GM12878 (cell line): Measurements from ENCODE around the gene HTR6. TPM values are rescaled to one million over a fixed set of nuclear protein-coding genes. Genes with fewer than 3 reads are reported as not detected.

Source experiments
- CUX1 ChIP-seq: IDR thresholded peaks from 2 replicates; pipeline ENCODE4 v1.6.1; 2012; ENCODE audit warnings: improper control_type of control experiment, low read depth, low read length; ENCODE audit not compliant: insufficient replicate concordance
- ELK1 ChIP-seq: IDR thresholded peaks from 2 replicates; pipeline ENCODE4 v1.6.1; 2012; ENCODE audit warnings: low read depth, low read length, improper control_type of control experiment
- EP300 ChIP-seq, 2 experiments: fragments of 150-350 bp in 1 of 2; IDR thresholded peaks; 2 replicates each; pipeline ENCODE4 v1.6.1; 2011 to 2012; ENCODE audit warnings: low read depth in 2 of 2, low read length in 2 of 2, borderline replicate concordance in 1 of 2, improper control_type of control experiment in 1 of 2, inconsistent platforms in 1 of 2; ENCODE audit not compliant: control insufficient read depth in 1 of 2
- IKZF1 ChIP-seq: fragments of 450-650 bp; conservative IDR thresholded peaks from 2 replicates; pipeline ENCODE4 v1.6.1; 2017; ENCODE audit warnings: antibody characterized with exemption, mild to moderate bottlenecking
- IRF4 ChIP-seq: IDR thresholded peaks from 2 replicates; pipeline ENCODE4 v1.6.1; 2011; ENCODE audit warnings: low read depth, low read length
- NFIC ChIP-seq: IDR thresholded peaks from 2 replicates; pipeline ENCODE4 v1.6.1; 2012; ENCODE audit warnings: low read depth, mild to moderate bottlenecking, inconsistent platforms, low read length, moderate library complexity
- POLR2AphosphoS2 ChIP-seq: IDR thresholded peaks from 2 replicates; pipeline ENCODE4 v1.6.1; 2011; ENCODE audit warnings: low read depth, mild to moderate bottlenecking, low read length, improper control_type of control experiment, moderate library complexity
- RCOR1 ChIP-seq: conservative IDR thresholded peaks from 2 replicates; pipeline ENCODE4 v1.6.1; 2012; ENCODE audit warnings: low read depth, low read length, improper control_type of control experiment
- SMAD5 ChIP-seq: IDR thresholded peaks from 2 replicates; pipeline ENCODE4 v1.6.1; 2016; ENCODE audit warnings: antibody characterized with exemption, low read depth
- SRF ChIP-seq, 2 experiments: IDR thresholded peaks; 2 replicates each; pipeline ENCODE4 v1.6.1; 2011; ENCODE audit warnings: low read depth in 2 of 2, low read length in 2 of 2, mild to moderate bottlenecking in 1 of 2, moderate library complexity in 1 of 2
- polyA plus RNA-seq, 11 experiments: library from polyadenylated mRNA; depleted of rRNA in 4 of 11; unstranded in 6 of 11; stranded (reverse) in 5 of 11; fragments of >200 nt; fragmentation: Nextera tagmentation in 4 of 11; fragmentation: Illumina TruSeq in 1 of 11; extraction: Ambion mirVana in 4 of 11; extraction: Trizol in 1 of 11; gene quantifications; 1 replicate in 1 of 11; 2 replicates in 10 of 11; pipeline versions ENCODE4 v1.2.1 to v1.2.3, GENCODE V29; 2011 to 2016; ENCODE audit warnings: inconsistent platforms in 2 of 11, missing spikeins in 2 of 11, low read depth in 1 of 11
- total RNA-seq, 4 experiments: library from RNA; depleted of rRNA in 3 of 4; stranded (reverse); fragments of >200 nt in 3 of 4; fragmentation: Illumina TruSeq in 1 of 4; extraction: Trizol in 1 of 4; gene quantifications; 2 replicates each; pipeline versions ENCODE4 v1.2.1 to v1.2.3, GENCODE V29; 2013 to 2021
- TF ChIP-seq, protein P1 (sequence below): fragments of 450-650 bp; formaldehyde crosslinking; IDR thresholded peaks from 2 replicates; pipeline ENCODE4 v1.4.0; 2022; ENCODE audit warnings: mild to moderate bottlenecking, moderate library complexity
- TF ChIP-seq, protein P2 (sequence below): fragments of 450-650 bp; IDR thresholded peaks from 2 replicates; pipeline ENCODE4 v1.6.1; 2016; ENCODE audit warnings: mild to moderate bottlenecking
- TF ChIP-seq, protein P3 (sequence below): fragments of 450-650 bp; IDR thresholded peaks from 2 replicates; pipeline ENCODE4 v1.6.1; 2017; ENCODE audit warnings: mild to moderate bottlenecking, moderate library complexity

The HTR6 gene
- total and polyA plus RNA-seq, 10 of the 15 experiments (the other 5 are each of a cell fraction or from before 2014, with no cell fraction given) = 0.03 to 5.3 (median 1.7) TPM; not detected in 2

GRCh38 chr1:19656780-19657466, 7.8 kb upstream of the HTR6 start (continued):
- TF ChIP-seq CUX1 (no peak), POLR2AphosphoS2 (no peak), SMAD5 (no peak), SRF (IDR thresholded peaks at IDR 0.05; ENCODE audit: low read depth in 2 of 2, low read length in 2 of 2) (no peak), EP300 (IDR thresholded peaks at IDR 0.05; ENCODE audit: borderline replicate concordance in 1 of 2, control insufficient read depth in 1 of 2, low read depth in 2 of 2, low read length in 2 of 2) (no peak), IRF4 (no peak), NFIC (no peak), IKZF1 (no peak), ELK1 (no peak), RCOR1 (no peak)
- TF ChIP-seq, protein P1, sequence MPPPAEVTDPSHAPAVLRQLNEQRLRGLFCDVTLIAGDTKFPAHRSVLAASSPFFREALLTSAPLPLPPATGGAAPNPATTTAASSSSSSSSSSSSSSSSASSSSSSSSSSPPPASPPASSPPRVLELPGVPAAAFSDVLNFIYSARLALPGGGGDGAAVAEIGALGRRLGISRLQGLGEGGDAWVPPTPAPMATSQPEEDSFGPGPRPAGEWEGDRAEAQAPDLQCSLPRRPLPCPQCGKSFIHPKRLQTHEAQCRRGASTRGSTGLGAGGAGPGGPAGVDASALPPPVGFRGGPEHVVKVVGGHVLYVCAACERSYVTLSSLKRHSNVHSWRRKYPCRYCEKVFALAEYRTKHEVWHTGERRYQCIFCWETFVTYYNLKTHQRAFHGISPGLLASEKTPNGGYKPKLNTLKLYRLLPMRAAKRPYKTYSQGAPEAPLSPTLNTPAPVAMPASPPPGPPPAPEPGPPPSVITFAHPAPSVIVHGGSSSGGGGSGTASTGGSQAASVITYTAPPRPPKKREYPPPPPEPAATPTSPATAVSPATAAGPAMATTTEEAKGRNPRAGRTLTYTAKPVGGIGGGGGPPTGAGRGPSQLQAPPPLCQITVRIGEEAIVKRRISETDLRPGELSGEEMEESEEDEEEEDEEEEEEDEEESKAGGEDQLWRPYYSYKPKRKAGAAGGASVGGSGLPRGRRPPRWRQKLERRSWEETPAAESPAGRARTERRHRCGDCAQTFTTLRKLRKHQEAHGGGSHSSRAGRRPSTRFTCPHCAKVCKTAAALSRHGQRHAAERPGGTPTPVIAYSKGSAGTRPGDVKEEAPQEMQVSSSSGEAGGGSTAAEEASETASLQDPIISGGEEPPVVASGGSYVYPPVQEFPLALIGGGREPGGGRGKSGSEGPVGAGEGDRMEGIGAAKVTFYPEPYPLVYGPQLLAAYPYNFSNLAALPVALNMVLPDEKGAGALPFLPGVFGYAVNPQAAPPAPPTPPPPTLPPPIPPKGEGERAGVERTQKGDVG (CRISPR knock-in tag) = no peak
- TF ChIP-seq, protein P2, sequence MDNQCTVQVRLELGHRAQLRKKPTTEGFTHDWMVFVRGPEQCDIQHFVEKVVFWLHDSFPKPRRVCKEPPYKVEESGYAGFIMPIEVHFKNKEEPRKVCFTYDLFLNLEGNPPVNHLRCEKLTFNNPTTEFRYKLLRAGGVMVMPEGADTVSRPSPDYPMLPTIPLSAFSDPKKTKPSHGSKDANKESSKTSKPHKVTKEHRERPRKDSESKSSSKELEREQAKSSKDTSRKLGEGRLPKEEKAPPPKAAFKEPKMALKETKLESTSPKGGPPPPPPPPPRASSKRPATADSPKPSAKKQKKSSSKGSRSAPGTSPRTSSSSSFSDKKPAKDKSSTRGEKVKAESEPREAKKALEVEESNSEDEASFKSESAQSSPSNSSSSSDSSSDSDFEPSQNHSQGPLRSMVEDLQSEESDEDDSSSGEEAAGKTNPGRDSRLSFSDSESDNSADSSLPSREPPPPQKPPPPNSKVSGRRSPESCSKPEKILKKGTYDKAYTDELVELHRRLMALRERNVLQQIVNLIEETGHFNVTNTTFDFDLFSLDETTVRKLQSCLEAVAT = no peak
- TF ChIP-seq, protein P3, sequence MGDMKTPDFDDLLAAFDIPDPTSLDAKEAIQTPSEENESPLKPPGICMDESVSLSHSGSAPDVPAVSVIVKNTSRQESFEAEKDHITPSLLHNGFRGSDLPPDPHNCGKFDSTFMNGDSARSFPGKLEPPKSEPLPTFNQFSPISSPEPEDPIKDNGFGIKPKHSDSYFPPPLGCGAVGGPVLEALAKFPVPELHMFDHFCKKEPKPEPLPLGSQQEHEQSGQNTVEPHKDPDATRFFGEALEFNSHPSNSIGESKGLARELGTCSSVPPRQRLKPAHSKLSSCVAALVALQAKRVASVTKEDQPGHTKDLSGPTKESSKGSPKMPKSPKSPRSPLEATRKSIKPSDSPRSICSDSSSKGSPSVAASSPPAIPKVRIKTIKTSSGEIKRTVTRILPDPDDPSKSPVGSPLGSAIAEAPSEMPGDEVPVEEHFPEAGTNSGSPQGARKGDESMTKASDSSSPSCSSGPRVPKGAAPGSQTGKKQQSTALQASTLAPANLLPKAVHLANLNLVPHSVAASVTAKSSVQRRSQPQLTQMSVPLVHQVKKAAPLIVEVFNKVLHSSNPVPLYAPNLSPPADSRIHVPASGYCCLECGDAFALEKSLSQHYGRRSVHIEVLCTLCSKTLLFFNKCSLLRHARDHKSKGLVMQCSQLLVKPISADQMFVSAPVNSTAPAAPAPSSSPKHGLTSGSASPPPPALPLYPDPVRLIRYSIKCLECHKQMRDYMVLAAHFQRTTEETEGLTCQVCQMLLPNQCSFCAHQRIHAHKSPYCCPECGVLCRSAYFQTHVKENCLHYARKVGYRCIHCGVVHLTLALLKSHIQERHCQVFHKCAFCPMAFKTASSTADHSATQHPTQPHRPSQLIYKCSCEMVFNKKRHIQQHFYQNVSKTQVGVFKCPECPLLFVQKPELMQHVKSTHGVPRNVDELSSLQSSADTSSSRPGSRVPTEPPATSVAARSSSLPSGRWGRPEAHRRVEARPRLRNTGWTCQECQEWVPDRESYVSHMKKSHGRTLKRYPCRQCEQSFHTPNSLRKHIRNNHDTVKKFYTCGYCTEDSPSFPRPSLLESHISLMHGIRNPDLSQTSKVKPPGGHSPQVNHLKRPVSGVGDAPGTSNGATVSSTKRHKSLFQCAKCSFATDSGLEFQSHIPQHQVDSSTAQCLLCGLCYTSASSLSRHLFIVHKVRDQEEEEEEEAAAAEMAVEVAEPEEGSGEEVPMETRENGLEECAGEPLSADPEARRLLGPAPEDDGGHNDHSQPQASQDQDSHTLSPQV = no peak
